Mucosa of stomach (tissue), 1 donor: ENCODE results near the gene PPP1R3F.
"Not testable (repeated sequence)": the region's sequence is repeated elsewhere in the genome, so short reads cannot be mapped to it uniquely, and the experiment has no call there.

ENCODE experiments used
- H3K27me3 ChIP-seq: one replicate; pipeline ENCODE4 v1.7.0; 2013; ENCODE audit warnings: mild to moderate bottlenecking, low read length; ENCODE audit not compliant: control insufficient read depth, insufficient read depth
- H3K36me3 ChIP-seq: one replicate; pipeline ENCODE4 v1.7.0; 2013; ENCODE audit warnings: low read length; ENCODE audit not compliant: control insufficient read depth, insufficient read depth
- H3K4me1 ChIP-seq: one replicate; pipeline ENCODE4 v1.7.0; 2013; ENCODE audit warnings: mild to moderate bottlenecking, low read length; ENCODE audit not compliant: control insufficient read depth, insufficient read depth
- H3K4me3 ChIP-seq: one replicate; pipeline ENCODE4 v1.7.0; 2013; ENCODE audit warnings: low read length
- H3K9ac ChIP-seq: one replicate; pipeline ENCODE4 v1.7.0; 2013; ENCODE audit warnings: mild to moderate bottlenecking, low read length, moderate library complexity
- H3K9me3 ChIP-seq: one replicate; pipeline ENCODE4 v1.7.0; 2013; ENCODE audit warnings: mild to moderate bottlenecking, low read length, moderate library complexity; ENCODE audit not compliant: control insufficient read depth
- donor health status: Pancreatic carcinoma.

The PPP1R3F gene

DNA sequence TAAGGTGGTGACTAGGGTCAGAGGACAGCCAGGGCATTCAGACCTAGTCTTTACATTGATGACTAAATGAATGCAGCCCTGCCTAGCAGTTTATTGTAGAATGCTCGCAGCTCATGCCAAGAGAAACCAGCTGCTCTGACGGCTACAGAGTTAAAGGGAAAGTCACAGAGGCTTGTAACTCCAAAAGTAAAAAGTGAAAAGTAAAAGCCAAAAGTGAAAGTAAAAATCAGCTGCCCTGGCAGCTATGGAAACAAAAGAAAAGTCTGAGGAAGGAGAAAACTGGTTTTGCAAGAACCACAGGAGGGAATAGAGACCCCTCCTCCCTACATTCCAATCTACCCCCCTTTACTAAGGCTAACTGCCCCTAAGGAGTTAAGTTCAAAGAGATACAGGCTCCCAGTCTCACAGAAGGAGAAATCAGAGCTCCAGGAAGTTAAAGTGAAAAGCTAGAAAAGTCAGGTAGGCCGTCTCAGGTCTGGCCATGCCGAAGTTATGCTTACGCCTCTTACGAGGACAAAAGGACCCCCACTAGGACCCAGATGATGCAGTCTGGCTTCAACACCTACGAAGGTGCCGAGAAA is 39.9 kb downstream of the PPP1R3F start:
- Histone ChIP-seq H3K27me3 (no peaks in the 10 kb centered on the region), H3K36me3 (no peaks in the 10 kb centered on the region), H3K9ac (peak overlapping the region; percentile 68), H3K4me3 (no peak overlapping the region), H3K9me3 (no peaks in the 10 kb centered on the region), H3K4me1 (no peaks in the 10 kb centered on the region)

DNA sequence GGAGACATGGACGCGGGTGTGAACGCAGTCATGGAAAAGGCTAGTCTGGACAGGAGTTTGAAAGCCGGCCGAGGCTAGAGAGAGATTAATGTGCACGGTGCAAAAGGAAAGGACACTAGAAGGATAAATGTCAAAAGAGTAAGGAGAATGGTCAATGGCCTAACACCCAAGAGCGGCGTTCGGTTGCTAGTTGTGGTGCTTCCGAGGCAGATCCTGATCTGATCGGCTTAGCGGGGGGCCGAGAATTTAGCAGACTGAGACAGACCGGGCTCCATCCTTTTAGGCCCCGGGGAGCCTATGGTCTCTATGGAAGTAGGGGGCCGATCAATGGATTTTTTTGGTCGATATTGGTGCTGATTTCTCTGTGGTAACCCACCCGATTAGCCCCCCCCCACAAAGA is 40.8 kb downstream of the PPP1R3F start:
- no peaks in the 10 kb centered on the region for H3K36me3 ChIP-seq
- H3K27me3 ChIP-seq = no peaks in the 10 kb centered on the region
- H3K4me3 ChIP-seq = no peak overlapping the region
- no peaks in the 10 kb centered on the region for H3K9me3 ChIP-seq
- no peak overlapping the region for H3K9ac ChIP-seq
- no peaks in the 10 kb centered on the region for H3K4me1 ChIP-seq

GRCh38 chrX:49312176-49312575 is 42.6 kb downstream of the PPP1R3F start:
- H3K4me3 ChIP-seq = no peak overlapping the region
- H3K36me3 ChIP-seq = no peaks in the 10 kb centered on the region
- H3K4me1 ChIP-seq = no peaks in the 10 kb centered on the region
- H3K27me3 ChIP-seq = no peaks in the 10 kb centered on the region
- H3K9ac ChIP-seq = no peak overlapping the region
- H3K9me3 ChIP-seq = no peaks in the 10 kb centered on the region

- Histone ChIP-seq H3K36me3 (no peaks in the 10 kb centered on the region), H3K4me1 (no peaks in the 10 kb centered on the region), H3K4me3 (no peak overlapping the region), H3K9me3 (no peaks in the 10 kb centered on the region), H3K9ac (no peak overlapping the region), H3K27me3 (no peaks in the 10 kb centered on the region)
These were observed 46.5 kb downstream of the PPP1R3F start for GRCh38 chrX:49316085-49316484.

DNA sequence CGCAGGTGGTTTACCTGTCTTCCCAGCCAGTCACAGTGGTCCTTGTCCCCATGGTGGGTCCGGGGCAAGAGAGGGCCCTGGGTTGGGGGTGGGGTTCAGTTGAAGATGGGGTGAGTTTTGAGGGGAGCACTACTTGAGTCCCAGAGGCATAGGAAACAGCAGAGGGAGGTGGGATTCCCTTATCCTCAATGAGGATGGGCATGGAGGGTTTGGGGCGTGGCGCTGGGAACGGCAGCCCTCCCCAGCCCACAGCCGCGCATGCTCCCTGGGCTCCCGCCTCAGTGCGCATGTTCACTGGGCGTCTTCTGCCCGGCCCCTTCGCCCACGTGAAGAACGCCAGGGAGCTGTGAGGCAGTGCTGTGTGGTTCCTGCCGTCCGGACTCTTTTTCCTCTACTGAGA is 52.1 kb downstream of the PPP1R3F start, which contains the start of gene GAGE12J:
Gene GAGE12J, plus strand, starts transcription at position 301 of the 400 bp plus-strand sequence. CDS start 1,157 bp downstream, outside the sequence.
- not testable (repeated sequence) for H3K9ac ChIP-seq, H3K27me3 ChIP-seq, H3K36me3 ChIP-seq, H3K9me3 ChIP-seq, H3K4me1 ChIP-seq, H3K4me3 ChIP-seq

- not testable (repeated sequence) for H3K9me3 ChIP-seq, H3K4me1 ChIP-seq, H3K9ac ChIP-seq, H3K36me3 ChIP-seq, H3K4me3 ChIP-seq, H3K27me3 ChIP-seq
These were observed 52.7 kb downstream of the PPP1R3F start for GRCh38 chrX:49322266-49322665.

DNA sequence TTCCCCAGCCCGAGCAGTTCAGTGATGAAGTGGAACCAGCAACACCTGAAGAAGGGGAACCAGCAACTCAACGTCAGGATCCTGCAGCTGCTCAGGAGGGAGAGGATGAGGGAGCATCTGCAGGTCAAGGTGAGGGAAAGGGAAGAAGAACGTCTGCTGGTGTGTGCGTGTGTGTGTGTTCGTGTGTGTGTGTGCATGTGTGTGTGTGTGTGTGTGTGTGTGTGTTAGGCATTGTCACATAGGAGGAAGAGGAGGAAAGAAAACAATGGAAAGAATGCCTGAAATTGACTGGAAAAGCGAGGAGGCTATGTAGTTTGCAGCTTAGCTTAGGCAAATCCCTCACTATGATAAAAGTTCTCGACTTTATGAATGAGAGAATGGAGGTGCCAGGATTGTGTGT is 54.1 kb downstream of the PPP1R3F start:
- not testable (repeated sequence) for H3K36me3 ChIP-seq, H3K4me3 ChIP-seq, H3K9me3 ChIP-seq, H3K9ac ChIP-seq, H3K4me1 ChIP-seq, H3K27me3 ChIP-seq

GRCh38 chrX:49330421-49330820 is 60.8 kb downstream of the PPP1R3F start:
- H3K4me3 ChIP-seq, H3K9me3 ChIP-seq, H3K27me3 ChIP-seq, H3K36me3 ChIP-seq, H3K4me1 ChIP-seq, H3K9ac ChIP-seq: not testable (repeated sequence)

DNA sequence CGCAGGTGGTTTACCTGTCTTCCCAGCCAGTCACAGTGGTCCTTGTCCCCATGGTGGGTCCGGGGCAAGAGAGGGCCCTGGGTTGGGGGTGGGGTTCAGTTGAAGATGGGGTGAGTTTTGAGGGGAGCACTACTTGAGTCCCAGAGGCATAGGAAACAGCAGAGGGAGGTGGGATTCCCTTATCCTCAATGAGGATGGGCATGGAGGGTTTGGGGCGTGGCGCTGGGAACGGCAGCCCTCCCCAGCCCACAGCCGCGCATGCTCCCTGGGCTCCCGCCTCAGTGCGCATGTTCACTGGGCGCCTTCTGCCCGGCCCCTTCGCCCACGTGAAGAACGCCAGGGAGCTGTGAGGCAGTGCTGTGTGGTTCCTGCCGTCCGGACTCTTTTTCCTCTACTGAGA is 61.7 kb downstream of the PPP1R3F start, which contains the start of gene GAGE13:
Gene GAGE13, plus strand, starts transcription at position 301 of the 400 bp plus-strand sequence. CDS start 1,156 bp downstream, outside the sequence.
- not testable (repeated sequence) for H3K4me1 ChIP-seq, H3K27me3 ChIP-seq, H3K36me3 ChIP-seq, H3K9ac ChIP-seq, H3K9me3 ChIP-seq, H3K4me3 ChIP-seq

- H3K4me3 ChIP-seq, H3K9ac ChIP-seq, H3K9me3 ChIP-seq, H3K36me3 ChIP-seq, H3K4me1 ChIP-seq, H3K27me3 ChIP-seq: not testable (repeated sequence)
These were observed 62.2 kb downstream of the PPP1R3F start for GRCh38 chrX:49331841-49332240.
